Measurements from ENCODE around the gene GINS2. TPM values are rescaled to one million over a fixed set of nuclear protein-coding genes. Genes with fewer than 3 reads are reported as not detected.

Gene GINS2
- total RNA-seq, 1 experiment from 2014 or later = 71.9 TPM

GRCh38 chr16:85677383-85677967 lies 11.3 kb downstream of the GINS2 start:
- BruUV-seq (replicated peaks) = no TSS peak
- no peak for DNase-seq (ENCODE audit: low spot score)
- Histone ChIP-seq H3K36me3 (ENCODE audit: insufficient read depth, low read length, poor library complexity, severe bottlenecking) (peaks cover 92% of the 10 kb centered on the region), H3K9me3 (ENCODE audit: low read depth, low read length, poor library complexity, severe bottlenecking) (no peaks in the 10 kb centered on the region), H3K27ac (ENCODE audit: low read depth, low read length, poor library complexity, severe bottlenecking) (no peak overlapping the region), H3K4me1 (ENCODE audit: insufficient read depth, low read length, poor library complexity, severe bottlenecking) (peaks cover 15% of the 10 kb centered on the region), H3K27me3 (replicated peaks; ENCODE audit: insufficient read depth, low read depth, low read length, poor library complexity) (no peaks in the 10 kb centered on the region), H3K4me3 (ENCODE audit: low read depth, low read length, poor library complexity, severe bottlenecking) (no peak overlapping the region)
- ChIA-PET POLR2A (ENCODE audit: low non-redundant PET) (interaction anchor here (0.6 kb wide), 1 partner anchor 8 kb away, joined by 4 read pairs; no protein-coding TSS in a partner anchor), CTCF (no interaction called here)
- TF ChIP-seq CTCF (conservative IDR thresholded peaks at IDR 0.05; ENCODE audit: low read depth, low read length) (no peak), EZH2 (IDR thresholded peaks at IDR 0.05; ENCODE audit: borderline replicate concordance, low read depth, low read length, poor library complexity, severe bottlenecking) (no peak)
- intact Hi-C loops (cut with micrococcal nuclease; ENCODE audit: unreplicated experiment) = no loop called here

- no peaks in the 10 kb centered on the region for H3K9me3 ChIP-seq (ENCODE audit: low read depth, low read length, poor library complexity, severe bottlenecking)
- no TSS peak for BruUV-seq (replicated peaks)
- H3K36me3 ChIP-seq (ENCODE audit: insufficient read depth, low read length, poor library complexity, severe bottlenecking) = peaks cover 96% of the 10 kb centered on the region
- intact Hi-C loops (cut with micrococcal nuclease; ENCODE audit: unreplicated experiment) = no loop called here
- no peak overlapping the region for H3K27ac ChIP-seq (ENCODE audit: low read depth, low read length, poor library complexity, severe bottlenecking)
- TF ChIP-seq EZH2 (IDR thresholded peaks at IDR 0.05; ENCODE audit: borderline replicate concordance, low read depth, low read length, poor library complexity, severe bottlenecking) (no peak), CTCF (conservative IDR thresholded peaks at IDR 0.05; ENCODE audit: low read depth, low read length) (no peak)
- ChIA-PET POLR2A (ENCODE audit: low non-redundant PET) (interaction anchor here (0.6 to 0.7 kb wide), 2 partner anchors 8 to 289 kb away, joined by 3 to 5 read pairs; no protein-coding TSS in a partner anchor), CTCF (no interaction called here)
- no peak for DNase-seq (ENCODE audit: low spot score)
- H3K4me3 ChIP-seq (ENCODE audit: low read depth, low read length, poor library complexity, severe bottlenecking) = no peak overlapping the region
- peaks cover 15% of the 10 kb centered on the region for H3K4me1 ChIP-seq (ENCODE audit: insufficient read depth, low read length, poor library complexity, severe bottlenecking)
- no peaks in the 10 kb centered on the region for H3K27me3 ChIP-seq (replicated peaks; ENCODE audit: insufficient read depth, low read depth, low read length, poor library complexity)
These were observed 12.3 kb downstream of the GINS2 start for GRCh38 chr16:85676466-85676865.

GRCh38 chr16:85675251-85675874 lies 13.4 kb downstream of the GINS2 start:
- peaks cover 94% of the 10 kb centered on the region for H3K36me3 ChIP-seq (ENCODE audit: insufficient read depth, low read length, poor library complexity, severe bottlenecking)
- intact Hi-C loops (cut with micrococcal nuclease; ENCODE audit: unreplicated experiment) = loop anchor here (1.0 kb wide), 1 partner anchor 43 kb away; no protein-coding TSS in a partner anchor
- TF ChIP-seq EZH2 (IDR thresholded peaks at IDR 0.05; ENCODE audit: borderline replicate concordance, low read depth, low read length, poor library complexity, severe bottlenecking) (no peak), CTCF (conservative IDR thresholded peaks at IDR 0.05; ENCODE audit: low read depth, low read length) (peak; percentile 56)
- no peak overlapping the region for H3K27ac ChIP-seq (ENCODE audit: low read depth, low read length, poor library complexity, severe bottlenecking)
- CTCF ChIA-PET = no interaction called here
- no peaks in the 10 kb centered on the region for H3K27me3 ChIP-seq (replicated peaks; ENCODE audit: insufficient read depth, low read depth, low read length, poor library complexity)
- H3K4me1 ChIP-seq (ENCODE audit: insufficient read depth, low read length, poor library complexity, severe bottlenecking) = peaks cover 15% of the 10 kb centered on the region
- no peak overlapping the region for H3K4me3 ChIP-seq (ENCODE audit: low read depth, low read length, poor library complexity, severe bottlenecking)
- POLR2A ChIA-PET (ENCODE audit: low non-redundant PET) = no interaction called here
- H3K9me3 ChIP-seq (ENCODE audit: low read depth, low read length, poor library complexity, severe bottlenecking) = no peaks in the 10 kb centered on the region
- TSS peak; percentile 13 for BruUV-seq (replicated peaks)
- peak; percentile 48 for DNase-seq (ENCODE audit: low spot score)

All from A673 (cell line).